Chondrocyte (in vitro differentiated cells): ENCODE results near the gene ZFPM1. TPM values are rescaled to one million over a fixed set of nuclear protein-coding genes. Genes with fewer than 3 reads are reported as not detected.
"Not testable (repeated sequence)": the region's sequence is repeated elsewhere in the genome, so short reads cannot be mapped to it uniquely, and the experiment has no call there.

Source experiments
- DNase-seq: peaks from one replicate; pipeline ENCODE4 v3.0.0; 2021; ENCODE audit warnings: mixed read lengths, low spot score
- H3K27ac Mint-ChIP-seq: one replicate; pipeline ENCODE4 v1.8.0; 2021; ENCODE audit warnings: mild to moderate bottlenecking, moderate library complexity, mixed read lengths; ENCODE audit not compliant: unreplicated experiment
- H3K27me3 Mint-ChIP-seq: 2 replicates; pipeline ENCODE4 v1.8.0; 2021; ENCODE audit warnings: low read depth, mixed read lengths
- H3K36me3 Mint-ChIP-seq: 2 replicates; pipeline ENCODE4 v1.8.0; 2021; ENCODE audit warnings: low read depth, mixed read lengths
- H3K4me1 Mint-ChIP-seq: 2 replicates; pipeline ENCODE4 v1.8.0; 2021; ENCODE audit warnings: low read depth, mild to moderate bottlenecking, mixed read lengths
- H3K4me3 Mint-ChIP-seq: one replicate; pipeline ENCODE4 v1.8.0; 2021; ENCODE audit warnings: mild to moderate bottlenecking, moderate library complexity, mixed read lengths; ENCODE audit not compliant: unreplicated experiment
- H3K9me3 Mint-ChIP-seq: 2 replicates; pipeline ENCODE4 v1.8.0; 2021; ENCODE audit warnings: low read depth, mixed read lengths
- total RNA-seq: library from RNA; stranded (reverse); gene quantifications from 3 replicates; pipeline ENCODE4 v1.2.1, GENCODE V29; 2021
- TF ChIP-seq, protein P1 (sequence below): fragments of 200-600 bp; sonication (generic); IDR thresholded peaks from 2 replicates; pipeline ENCODE4 v1.5.0; 2021; ENCODE audit warnings: antibody characterized with exemption, mild to moderate bottlenecking, moderate library complexity

ZFPM1 gene
- total RNA-seq, 1 donor from 2014 or later, result 7.6 TPM

- TF ChIP-seq, protein P1, sequence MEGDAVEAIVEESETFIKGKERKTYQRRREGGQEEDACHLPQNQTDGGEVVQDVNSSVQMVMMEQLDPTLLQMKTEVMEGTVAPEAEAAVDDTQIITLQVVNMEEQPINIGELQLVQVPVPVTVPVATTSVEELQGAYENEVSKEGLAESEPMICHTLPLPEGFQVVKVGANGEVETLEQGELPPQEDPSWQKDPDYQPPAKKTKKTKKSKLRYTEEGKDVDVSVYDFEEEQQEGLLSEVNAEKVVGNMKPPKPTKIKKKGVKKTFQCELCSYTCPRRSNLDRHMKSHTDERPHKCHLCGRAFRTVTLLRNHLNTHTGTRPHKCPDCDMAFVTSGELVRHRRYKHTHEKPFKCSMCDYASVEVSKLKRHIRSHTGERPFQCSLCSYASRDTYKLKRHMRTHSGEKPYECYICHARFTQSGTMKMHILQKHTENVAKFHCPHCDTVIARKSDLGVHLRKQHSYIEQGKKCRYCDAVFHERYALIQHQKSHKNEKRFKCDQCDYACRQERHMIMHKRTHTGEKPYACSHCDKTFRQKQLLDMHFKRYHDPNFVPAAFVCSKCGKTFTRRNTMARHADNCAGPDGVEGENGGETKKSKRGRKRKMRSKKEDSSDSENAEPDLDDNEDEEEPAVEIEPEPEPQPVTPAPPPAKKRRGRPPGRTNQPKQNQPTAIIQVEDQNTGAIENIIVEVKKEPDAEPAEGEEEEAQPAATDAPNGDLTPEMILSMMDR, result no peak
- Mint-ChIP-seq H3K36me3 (no peaks in the 10 kb centered on the region), H3K27ac (no peak overlapping the region), H3K27me3 (no peaks in the 10 kb centered on the region), H3K9me3 (no peaks in the 10 kb centered on the region), H3K4me3 (no peak overlapping the region), H3K4me1 (no peaks in the 10 kb centered on the region)
- no peak for DNase-seq
These were observed 31.7 kb downstream of the ZFPM1 start for GRCh38 chr16:88484505-88485365.

- H3K4me1 Mint-ChIP-seq, H3K36me3 Mint-ChIP-seq, H3K27me3 Mint-ChIP-seq, DNase-seq, H3K9me3 Mint-ChIP-seq, H3K4me3 Mint-ChIP-seq, H3K27ac Mint-ChIP-seq: not testable (repeated sequence)
These were observed 32.3 kb downstream of the ZFPM1 start for GRCh38 chr16:88485366-88485741.

GRCh38 chr16:88486398-88487123, 33.5 kb downstream of the ZFPM1 start:
- no peak overlapping the region for H3K27ac Mint-ChIP-seq
- no peaks in the 10 kb centered on the region for H3K4me1 Mint-ChIP-seq
- no peak overlapping the region for H3K4me3 Mint-ChIP-seq
- H3K36me3 Mint-ChIP-seq, result no peaks in the 10 kb centered on the region
- TF ChIP-seq, protein P1, result no peak
- DNase-seq, result no peak
- H3K9me3 Mint-ChIP-seq, result no peaks in the 10 kb centered on the region
- no peaks in the 10 kb centered on the region for H3K27me3 Mint-ChIP-seq

GRCh38 chr16:88487124-88487432, 34.0 kb downstream of the ZFPM1 start:
- Mint-ChIP-seq H3K27me3 (no peaks in the 10 kb centered on the region), H3K4me1 (no peaks in the 10 kb centered on the region), H3K36me3 (no peaks in the 10 kb centered on the region), H3K4me3 (no peak overlapping the region), H3K9me3 (no peaks in the 10 kb centered on the region), H3K27ac (no peak overlapping the region)
- DNase-seq, result no peak
- TF ChIP-seq, protein P1, result no peak

DNA sequence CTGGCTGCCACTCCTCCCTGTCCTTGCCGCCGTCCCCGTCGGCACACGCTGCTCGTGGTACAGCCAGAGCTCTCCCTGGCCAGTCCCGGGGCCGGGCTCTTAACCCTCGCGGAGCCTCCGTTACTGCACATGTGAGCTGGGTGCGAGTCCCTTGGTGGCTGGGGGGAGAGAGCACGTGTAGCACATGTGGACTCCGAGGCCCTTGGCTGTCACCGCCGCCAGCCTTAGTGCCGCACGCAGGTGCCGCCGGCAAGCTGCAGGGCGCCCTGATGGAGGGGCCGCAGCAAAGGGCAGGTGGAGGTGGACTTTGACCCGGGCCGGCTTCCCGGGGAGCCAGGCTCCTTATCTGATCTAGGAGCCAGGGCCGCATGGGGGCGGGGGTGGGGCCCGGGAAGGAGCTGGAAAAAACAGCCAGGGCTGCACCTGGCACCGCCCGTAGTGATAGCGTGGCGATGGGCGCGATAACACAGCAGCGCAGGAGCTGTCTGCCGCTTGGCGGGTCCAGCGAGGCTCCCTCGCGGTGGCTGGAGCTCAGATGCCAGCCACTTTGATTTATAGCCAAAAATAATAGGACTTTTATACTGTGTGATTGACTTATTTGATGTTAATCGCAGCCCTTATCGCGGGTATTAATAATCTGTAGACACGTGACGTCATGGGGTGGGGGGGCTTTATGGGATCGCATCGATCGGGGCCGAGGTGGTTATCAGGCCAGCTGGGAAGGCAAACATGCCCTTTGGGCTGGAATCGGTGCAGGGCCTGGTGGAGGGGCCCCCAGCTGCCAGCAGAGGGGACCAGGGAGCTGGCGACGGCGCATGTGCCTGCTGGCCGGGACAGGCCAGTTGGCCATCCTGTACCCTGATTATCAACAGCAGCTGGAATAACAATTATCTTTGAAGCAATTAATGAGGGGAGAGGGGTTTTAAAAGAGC, 35.1 kb downstream of the ZFPM1 start:
- no peak overlapping the region for H3K27ac Mint-ChIP-seq
- TF ChIP-seq, protein P1, result no peak

More for the DNA sequence above, 35.1 kb downstream of the ZFPM1 start:
- no peak for DNase-seq
- no peaks in the 10 kb centered on the region for H3K9me3 Mint-ChIP-seq
- no peaks in the 10 kb centered on the region for H3K4me1 Mint-ChIP-seq
- no peaks in the 10 kb centered on the region for H3K36me3 Mint-ChIP-seq
- no peak overlapping the region for H3K4me3 Mint-ChIP-seq
- no peaks in the 10 kb centered on the region for H3K27me3 Mint-ChIP-seq
